ENCODE data around the gene ITPRIPL1.

ITPRIPL1 gene

GRCh38 chr2:96324721-96325040, 436 bp upstream of the ITPRIPL1 start:
- TF ChIP-seq, protein P1, sequence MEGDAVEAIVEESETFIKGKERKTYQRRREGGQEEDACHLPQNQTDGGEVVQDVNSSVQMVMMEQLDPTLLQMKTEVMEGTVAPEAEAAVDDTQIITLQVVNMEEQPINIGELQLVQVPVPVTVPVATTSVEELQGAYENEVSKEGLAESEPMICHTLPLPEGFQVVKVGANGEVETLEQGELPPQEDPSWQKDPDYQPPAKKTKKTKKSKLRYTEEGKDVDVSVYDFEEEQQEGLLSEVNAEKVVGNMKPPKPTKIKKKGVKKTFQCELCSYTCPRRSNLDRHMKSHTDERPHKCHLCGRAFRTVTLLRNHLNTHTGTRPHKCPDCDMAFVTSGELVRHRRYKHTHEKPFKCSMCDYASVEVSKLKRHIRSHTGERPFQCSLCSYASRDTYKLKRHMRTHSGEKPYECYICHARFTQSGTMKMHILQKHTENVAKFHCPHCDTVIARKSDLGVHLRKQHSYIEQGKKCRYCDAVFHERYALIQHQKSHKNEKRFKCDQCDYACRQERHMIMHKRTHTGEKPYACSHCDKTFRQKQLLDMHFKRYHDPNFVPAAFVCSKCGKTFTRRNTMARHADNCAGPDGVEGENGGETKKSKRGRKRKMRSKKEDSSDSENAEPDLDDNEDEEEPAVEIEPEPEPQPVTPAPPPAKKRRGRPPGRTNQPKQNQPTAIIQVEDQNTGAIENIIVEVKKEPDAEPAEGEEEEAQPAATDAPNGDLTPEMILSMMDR (IDR thresholded peaks at IDR 0.05; ENCODE audit: insufficient read depth, missing control alignments): no peak
- no peak for FAIRE-seq

DNA sequence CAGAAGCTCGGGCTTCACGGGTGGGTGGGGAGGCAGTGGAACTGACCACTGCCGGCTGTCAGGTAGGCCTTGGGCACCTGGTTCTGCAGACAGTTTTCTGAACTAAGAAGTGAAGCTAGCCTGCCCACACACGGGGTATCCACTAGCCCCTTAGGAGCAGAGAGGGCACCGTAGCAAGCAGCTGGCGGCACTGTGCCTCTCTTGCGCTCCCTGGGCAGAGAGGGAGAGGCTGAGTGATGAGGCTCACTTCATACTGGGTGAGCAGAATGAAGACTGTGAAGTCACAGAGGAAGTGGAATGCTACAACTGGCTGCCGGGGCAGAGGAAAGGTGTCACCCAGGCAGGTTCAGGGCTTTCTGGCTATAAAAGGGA, 753 bp downstream of the ITPRIPL1 start:
- TF ChIP-seq, protein P1 (IDR thresholded peaks at IDR 0.05; ENCODE audit: insufficient read depth, missing control alignments): no peak
- DNase-seq (ENCODE audit: insufficient read length, low spot score): no peak
- no peak for FAIRE-seq

More at GRCh38 chr2:96324721-96325040, 436 bp upstream of the ITPRIPL1 start:
- DNase-seq (ENCODE audit: insufficient read length, low spot score): no peak

GRCh38 chr2:96326564-96326963, 1.4 kb downstream of the ITPRIPL1 start:
- DNase-seq (ENCODE audit: insufficient read length, low spot score): no peak
- TF ChIP-seq, protein P1 (IDR thresholded peaks at IDR 0.05; ENCODE audit: insufficient read depth, missing control alignments): no peak
- no peak for FAIRE-seq

- FAIRE-seq (no peak), DNase-seq (ENCODE audit: insufficient read length, low spot score) (no peak)
- TF ChIP-seq, protein P1 (IDR thresholded peaks at IDR 0.05; ENCODE audit: insufficient read depth, missing control alignments): no peak
Measured at GRCh38 chr2:96326990-96327820, 2.1 kb downstream of the ITPRIPL1 start.

- TF ChIP-seq, protein P1 (IDR thresholded peaks at IDR 0.05; ENCODE audit: insufficient read depth, missing control alignments): no peak
- FAIRE-seq: no peak
- no peak for DNase-seq (ENCODE audit: insufficient read length, low spot score)
Measured at GRCh38 chr2:96329456-96329855, 4.3 kb downstream of the ITPRIPL1 start.

- TF ChIP-seq, protein P1 (IDR thresholded peaks at IDR 0.05; ENCODE audit: insufficient read depth, missing control alignments): no peak
- FAIRE-seq: no peak
- no peak for DNase-seq (ENCODE audit: insufficient read length, low spot score)
Measured at GRCh38 chr2:96329874-96330273, 4.8 kb downstream of the ITPRIPL1 start.

GRCh38 chr2:96330407-96330806, 5.3 kb downstream of the ITPRIPL1 start:
- TF ChIP-seq, protein P1 (IDR thresholded peaks at IDR 0.05; ENCODE audit: insufficient read depth, missing control alignments): no peak
- DNase-seq (ENCODE audit: insufficient read length, low spot score): no peak
- no peak for FAIRE-seq

All from D721Med (cell line).